Neuronal stem cell (in vitro differentiated cells): ENCODE measurements around the gene OR7A10.

Experiments used
- DNase-seq: peaks from one replicate; pipeline ENCODE4 v3.0.0-alpha.2; 2013; ENCODE audit warnings: low spot score
- H2AFZ ChIP-seq: one replicate; pipeline ENCODE4 v1.6.1; 2013; ENCODE audit warnings: mild to moderate bottlenecking, low read length, inconsistent platforms
- H2AK5ac ChIP-seq: 2 replicates; pipeline ENCODE4 v1.6.1; 2013; ENCODE audit warnings: low read depth, mild to moderate bottlenecking, inconsistent platforms, low read length, moderate library complexity, mixed read lengths
- H2BK120ac ChIP-seq: 2 replicates; pipeline ENCODE4 v1.6.1; 2013; ENCODE audit warnings: low read depth, mild to moderate bottlenecking, inconsistent platforms, low read length, moderate library complexity, mixed read lengths
- H2BK12ac ChIP-seq: one replicate; pipeline ENCODE4 v1.6.1; 2013; ENCODE audit warnings: low read length, inconsistent platforms
- H2BK15ac ChIP-seq: 2 replicates; pipeline ENCODE4 v1.6.1; 2013; ENCODE audit warnings: mild to moderate bottlenecking, low read length, inconsistent platforms, mixed read lengths
- H2BK5ac ChIP-seq: one replicate; pipeline ENCODE4 v1.6.1; 2013; ENCODE audit warnings: inconsistent platforms, mild to moderate bottlenecking, low read length, moderate library complexity
- H3K14ac ChIP-seq: one replicate; pipeline ENCODE4 v1.6.1; 2013; ENCODE audit warnings: low read length, inconsistent platforms
- H3K18ac ChIP-seq: 2 replicates; pipeline ENCODE4 v1.6.1; 2013; ENCODE audit warnings: low read length, inconsistent platforms
- H3K23ac ChIP-seq: 2 replicates; pipeline ENCODE4 v1.6.1; 2013; ENCODE audit warnings: low read depth, mild to moderate bottlenecking, mixed read lengths, low read length, inconsistent platforms; ENCODE audit not compliant: poor library complexity
- H3K27ac ChIP-seq: replicated peaks from 3 replicates; pipeline ENCODE4 v1.5.1; 2013; ENCODE audit warnings: low read length, inconsistent platforms
- H3K27me3 ChIP-seq, 3 experiments: 2 replicates each; pipeline ENCODE4 v1.6.1; 2013; ENCODE audit warnings: low read length in 3 of 3, mild to moderate bottlenecking in 2 of 3, inconsistent platforms in 1 of 3, low read depth in 1 of 3, mixed read lengths in 1 of 3, moderate library complexity in 1 of 3; ENCODE audit not compliant: control insufficient read depth in 3 of 3, insufficient read depth in 3 of 3
- H3K36me3 ChIP-seq, 2 donors: replicated peaks in 1 of 2; 2 replicates each; pipeline ENCODE4 v1.6.1; 2013; ENCODE audit warnings: low read length in 2 of 2; ENCODE audit not compliant: control insufficient read depth in 2 of 2, insufficient read depth in 2 of 2
- H3K4ac ChIP-seq: 2 replicates; pipeline ENCODE4 v1.6.1; 2013; ENCODE audit warnings: inconsistent platforms, mild to moderate bottlenecking, low read length, moderate library complexity
- H3K4me1 ChIP-seq, 2 donors: 1 replicate in 1 of 2; 2 replicates in 1 of 2; pipeline ENCODE4 v1.6.1; 2013; ENCODE audit warnings: low read length in 2 of 2, low read depth in 1 of 2; ENCODE audit not compliant: control insufficient read depth in 2 of 2, insufficient read depth in 1 of 2
- H3K4me2 ChIP-seq: one replicate; pipeline ENCODE4 v1.6.1; 2013; ENCODE audit warnings: mild to moderate bottlenecking, low read length, inconsistent platforms; ENCODE audit not compliant: insufficient read depth, poor library complexity, severe bottlenecking
- H3K4me3 ChIP-seq, 2 donors: 2 replicates each; pipeline ENCODE4 v1.5.1; 2013; ENCODE audit warnings: low read length in 2 of 2, mild to moderate bottlenecking in 2 of 2, inconsistent platforms in 1 of 2, moderate library complexity in 1 of 2
- H3K79me1 ChIP-seq: one replicate; pipeline ENCODE4 v1.6.1; 2013; ENCODE audit warnings: low read depth, mild to moderate bottlenecking, inconsistent platforms, low read length, moderate library complexity
- H3K9ac ChIP-seq: one replicate; pipeline ENCODE4 v1.6.1; 2013; ENCODE audit warnings: mild to moderate bottlenecking, low read depth, low read length, inconsistent platforms; ENCODE audit not compliant: poor library complexity
- H3K9me3 ChIP-seq, 2 donors: replicated peaks in 1 of 2; 2 replicates each; pipeline versions ENCODE3 to v1.6.1; 2013; ENCODE audit warnings: low read length in 2 of 2, mild to moderate bottlenecking in 2 of 2, inconsistent platforms in 1 of 2, low read depth in 1 of 2, mixed read lengths in 1 of 2, moderate library complexity in 1 of 2; ENCODE audit not compliant: control insufficient read depth in 2 of 2, insufficient read depth in 1 of 2
- H4K8ac ChIP-seq: one replicate; pipeline ENCODE4 v1.6.1; 2013; ENCODE audit warnings: low read depth, mild to moderate bottlenecking, inconsistent platforms, low read length, moderate library complexity
- H4K91ac ChIP-seq: one replicate; pipeline ENCODE4 v1.6.1; 2013; ENCODE audit warnings: low read length, low read depth, mild to moderate bottlenecking, inconsistent platforms; ENCODE audit not compliant: poor library complexity
- WGBS, 2 donors: extraction: QIAGEN DNeasy Blood & Tissue Kit; methylation state at CpG; one replicate each; pipeline ENCODE4 v1.1.7; 2013; ENCODE audit warnings: missing lambda C conversion rate in 2 of 2, mixed read lengths in 1 of 2; ENCODE audit not compliant: insufficient read length in 2 of 2, insufficient replicate concordance in 1 of 2; ENCODE audit errors: extremely low coverage in 2 of 2; 5-methylcytosine and 5-hydroxymethylcytosine counted together

Gene OR7A10

DNA sequence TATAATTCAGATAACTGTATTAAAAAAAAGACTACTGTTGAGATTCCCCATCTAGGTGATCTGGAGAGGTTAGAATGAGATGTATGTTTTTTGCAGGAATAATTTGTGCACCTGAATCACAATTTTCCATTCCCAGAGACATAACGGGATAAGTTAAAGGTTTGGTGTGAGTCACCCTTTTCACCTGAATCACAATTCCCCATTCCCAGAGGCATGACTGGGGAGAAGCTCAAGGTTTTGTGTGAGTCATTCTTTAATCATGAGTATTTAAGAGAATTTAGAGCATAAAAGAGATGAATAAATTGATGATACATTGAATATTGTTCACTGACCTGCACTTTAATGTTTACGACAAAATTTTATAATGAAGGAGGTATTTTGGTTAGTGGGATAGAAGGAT lies 22.7 kb downstream of the OR7A10 start:
- Histone ChIP-seq H3K4me1 (no peaks in the 10 kb centered on the region), H2BK5ac (no peak overlapping the region), H3K36me3 (no peaks in the 10 kb centered on the region), H3K4ac (no peak overlapping the region), H3K79me1 (no peaks in the 10 kb centered on the region), H2AK5ac (no peak overlapping the region), H2BK12ac (no peak overlapping the region), H3K9ac (no peak overlapping the region), H2AFZ (no peak overlapping the region), H3K18ac (no peak overlapping the region), H3K23ac (no peak overlapping the region), H2BK15ac (no peak overlapping the region), H2BK120ac (no peak overlapping the region), H4K8ac (no peak overlapping the region), H3K27me3 (peaks cover 0 to 12% (median 0%) of the 10 kb centered on the region in 3 experiments), H4K91ac (no peak overlapping the region), H3K4me2 (no peak overlapping the region), H3K9me3 (peaks cover 0 to 5% of the 10 kb centered on the region in 2 donors), H3K4me3 (no peak overlapping the region), H3K27ac (no peak overlapping the region), H3K14ac (no peak overlapping the region)
- DNase-seq = no peak
- WGBS, 2 donors = 100% methylated on average over 1 of the region's 2 CpGs; no CpG with 5 or more reads in 1 of the 2 donors

DNA sequence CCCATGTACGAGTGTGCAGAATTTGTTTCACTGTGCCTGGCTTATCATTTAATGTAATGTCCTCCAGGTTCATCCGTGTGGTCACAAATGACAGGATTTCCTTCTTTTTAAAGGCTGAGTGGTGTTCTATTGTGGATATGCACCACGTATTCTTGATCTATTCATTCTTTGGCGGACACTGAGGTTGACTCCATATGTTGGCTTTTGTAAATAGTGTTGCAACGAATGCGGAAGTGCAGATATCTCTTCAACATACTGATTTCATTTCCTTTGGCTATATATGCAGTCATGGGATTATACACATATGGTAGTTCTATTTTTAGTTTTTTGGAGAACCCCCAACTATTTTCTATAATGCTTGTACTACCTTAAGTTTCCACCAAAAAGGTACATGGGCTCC lies 26.8 kb downstream of the OR7A10 start:
- Histone ChIP-seq H3K27me3 (peaks cover 0 to 4% (median 0%) of the 10 kb centered on the region in 3 experiments), H3K4me2 (no peak overlapping the region), H3K27ac (no peak overlapping the region), H4K8ac (no peak overlapping the region), H2AK5ac (no peak overlapping the region), H2BK5ac (no peak overlapping the region), H3K36me3 (no peaks in the 10 kb centered on the region), H2BK15ac (no peak overlapping the region), H3K4ac (no peak overlapping the region), H2AFZ (no peak overlapping the region), H2BK12ac (no peak overlapping the region), H3K18ac (no peak overlapping the region), H3K9ac (no peak overlapping the region), H3K79me1 (no peaks in the 10 kb centered on the region), H3K9me3 (peaks cover 0 to 3% of the 10 kb centered on the region in 2 donors), H3K4me1 (no peaks in the 10 kb centered on the region), H4K91ac (no peak overlapping the region), H3K14ac (no peak overlapping the region), H3K23ac (no peak overlapping the region), H2BK120ac (no peak overlapping the region), H3K4me3 (no peak overlapping the region)
- no peak for DNase-seq
- no CpG with 5 or more reads among the region's 6 CpGs for WGBS, 2 donors

DNA sequence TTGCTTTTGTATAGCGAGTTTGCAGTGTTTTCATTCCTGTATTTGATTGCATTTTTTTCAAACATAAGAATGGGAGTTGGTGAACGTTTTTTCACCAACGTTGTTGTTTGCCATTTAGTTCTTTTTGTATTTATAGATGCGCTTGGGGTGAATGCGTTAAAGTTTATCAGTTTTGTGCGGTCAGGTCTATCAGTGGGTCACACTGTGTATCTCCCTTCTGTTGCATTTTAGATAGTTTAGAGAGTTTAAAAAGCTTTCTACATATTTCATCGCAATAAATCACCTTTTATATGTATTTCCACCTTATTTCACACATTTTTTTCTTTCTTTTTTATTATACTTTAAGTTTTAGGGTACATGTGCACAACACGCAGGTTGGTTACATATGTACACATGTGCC lies 30.1 kb downstream of the OR7A10 start:
- Histone ChIP-seq H2AK5ac (no peak overlapping the region), H3K4me2 (no peak overlapping the region), H3K18ac (no peak overlapping the region), H3K9me3 (no peaks in the 10 kb centered on the region), H4K91ac (no peak overlapping the region), H3K4me1 (no peaks in the 10 kb centered on the region), H3K4ac (no peak overlapping the region), H3K9ac (no peak overlapping the region), H3K79me1 (no peaks in the 10 kb centered on the region), H3K14ac (no peak overlapping the region), H4K8ac (no peak overlapping the region), H3K23ac (no peak overlapping the region), H2BK5ac (no peak overlapping the region), H2BK12ac (no peak overlapping the region), H3K36me3 (no peaks in the 10 kb centered on the region), H2BK120ac (no peak overlapping the region), H3K4me3 (no peak overlapping the region), H2BK15ac (no peak overlapping the region), H3K27me3 (peaks cover 0 to 4% (median 0%) of the 10 kb centered on the region in 3 experiments), H2AFZ (no peak overlapping the region), H3K27ac (no peak overlapping the region)
- no peak for DNase-seq
- WGBS, 2 donors = 100% methylated on average over 1 of the region's 8 CpGs; no CpG with 5 or more reads in 1 of the 2 donors

DNA sequence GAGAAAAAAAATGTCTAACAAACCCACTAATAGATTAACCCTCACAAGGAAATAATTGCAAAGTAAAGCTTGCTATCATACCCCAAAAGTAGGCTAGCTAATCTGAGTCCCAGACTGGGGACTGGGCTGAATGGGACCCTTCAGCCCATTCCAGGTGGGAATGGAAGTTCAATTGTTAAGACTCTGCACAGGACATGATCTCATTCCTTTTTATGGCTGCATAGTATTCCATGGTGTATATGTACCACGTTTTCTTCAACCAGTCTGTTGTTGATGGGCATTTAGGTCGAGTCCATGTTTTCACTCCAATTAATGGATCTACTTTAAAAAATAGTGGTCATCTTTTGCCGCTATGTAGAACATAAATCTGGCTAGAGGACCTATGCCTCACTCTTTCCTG lies 31.7 kb downstream of the OR7A10 start:
- H3K14ac ChIP-seq = no peak overlapping the region
- WGBS, 2 donors = no CpG with 5 or more reads among the region's 3 CpGs
- no peak for DNase-seq

More for the DNA sequence above, 31.7 kb downstream of the OR7A10 start:
- Histone ChIP-seq H2BK5ac (no peak overlapping the region), H2AFZ (no peak overlapping the region), H3K23ac (no peak overlapping the region), H3K9ac (no peak overlapping the region), H4K91ac (no peak overlapping the region), H3K9me3 (no peaks in the 10 kb centered on the region), H3K27ac (no peak overlapping the region), H4K8ac (no peak overlapping the region), H2BK12ac (no peak overlapping the region), H3K27me3 (peaks cover 0 to 4% (median 0%) of the 10 kb centered on the region in 3 experiments), H3K18ac (no peak overlapping the region), H3K4ac (no peak overlapping the region), H3K4me3 (no peak overlapping the region), H2AK5ac (no peak overlapping the region), H2BK120ac (no peak overlapping the region), H3K79me1 (no peaks in the 10 kb centered on the region), H2BK15ac (no peak overlapping the region), H3K36me3 (no peaks in the 10 kb centered on the region), H3K4me1 (no peaks in the 10 kb centered on the region), H3K4me2 (no peak overlapping the region)
